NB4 (cell line): ENCODE measurements around the gene MAS1L.

ENCODE experiments used
- TF ChIP-seq, protein P1 (sequence below): IDR thresholded peaks from one replicate; pipeline ENCODE4 v1.5.1; 2012; ENCODE audit warnings: low read depth, low read length
- TF ChIP-seq, protein P2 (sequence below): IDR thresholded peaks from 2 replicates; pipeline ENCODE4 v1.6.1; 2011; ENCODE audit warnings: low read depth, low read length

DNA sequence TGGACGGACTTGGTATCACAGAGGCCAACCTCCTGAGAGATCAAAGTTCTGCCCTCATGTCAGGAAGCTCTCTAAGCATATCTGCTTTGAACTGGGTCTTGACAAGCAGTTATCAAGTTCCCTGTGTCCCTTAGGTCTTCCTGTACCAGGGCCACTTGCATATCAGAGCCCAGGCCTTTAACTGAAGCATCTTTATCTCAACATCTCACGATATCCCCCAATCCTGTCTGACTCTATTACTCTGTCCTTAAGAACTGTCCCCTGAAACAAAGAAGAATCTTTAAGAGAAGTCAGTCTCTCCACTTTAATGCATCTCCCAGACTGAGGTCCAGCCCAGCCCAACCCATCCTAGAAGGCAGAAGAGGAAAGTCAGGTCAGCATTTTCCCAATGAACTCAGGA lies 8.2 kb downstream of the MAS1L start:
- TF ChIP-seq, protein P1, sequence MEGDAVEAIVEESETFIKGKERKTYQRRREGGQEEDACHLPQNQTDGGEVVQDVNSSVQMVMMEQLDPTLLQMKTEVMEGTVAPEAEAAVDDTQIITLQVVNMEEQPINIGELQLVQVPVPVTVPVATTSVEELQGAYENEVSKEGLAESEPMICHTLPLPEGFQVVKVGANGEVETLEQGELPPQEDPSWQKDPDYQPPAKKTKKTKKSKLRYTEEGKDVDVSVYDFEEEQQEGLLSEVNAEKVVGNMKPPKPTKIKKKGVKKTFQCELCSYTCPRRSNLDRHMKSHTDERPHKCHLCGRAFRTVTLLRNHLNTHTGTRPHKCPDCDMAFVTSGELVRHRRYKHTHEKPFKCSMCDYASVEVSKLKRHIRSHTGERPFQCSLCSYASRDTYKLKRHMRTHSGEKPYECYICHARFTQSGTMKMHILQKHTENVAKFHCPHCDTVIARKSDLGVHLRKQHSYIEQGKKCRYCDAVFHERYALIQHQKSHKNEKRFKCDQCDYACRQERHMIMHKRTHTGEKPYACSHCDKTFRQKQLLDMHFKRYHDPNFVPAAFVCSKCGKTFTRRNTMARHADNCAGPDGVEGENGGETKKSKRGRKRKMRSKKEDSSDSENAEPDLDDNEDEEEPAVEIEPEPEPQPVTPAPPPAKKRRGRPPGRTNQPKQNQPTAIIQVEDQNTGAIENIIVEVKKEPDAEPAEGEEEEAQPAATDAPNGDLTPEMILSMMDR: no peak
- TF ChIP-seq, protein P2, sequence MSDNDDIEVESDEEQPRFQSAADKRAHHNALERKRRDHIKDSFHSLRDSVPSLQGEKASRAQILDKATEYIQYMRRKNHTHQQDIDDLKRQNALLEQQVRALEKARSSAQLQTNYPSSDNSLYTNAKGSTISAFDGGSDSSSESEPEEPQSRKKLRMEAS: no peak
